NCI-H2107 (cell line): ENCODE data around the gene SFT2D3.

Experiments
- DNase-seq: peaks from one replicate; lab custom pipeline; 2025; lab: John Stamatoyannopoulos, UW

The SFT2D3 gene

GRCh38 chr2:127681976-127682857, 19.1 kb upstream of the SFT2D3 start:
- DNase-seq = no peak

GRCh38 chr2:127683056-127683455, 18.2 kb upstream of the SFT2D3 start:
- DNase-seq = no peak

- no peak for DNase-seq
These were observed 17.5 kb upstream of the SFT2D3 start for GRCh38 chr2:127683757-127684156.

- no peak for DNase-seq
These were observed 15.8 kb upstream of the SFT2D3 start for GRCh38 chr2:127685410-127686080.

- no peak for DNase-seq
These were observed 12.9 kb upstream of the SFT2D3 start for GRCh38 chr2:127688405-127688804.

GRCh38 chr2:127690696-127691095, 10.6 kb upstream of the SFT2D3 start:
- DNase-seq = no peak

GRCh38 chr2:127694986-127695385, 6.3 kb upstream of the SFT2D3 start:
- no peak for DNase-seq

- no peak for DNase-seq
These were observed 5.5 kb upstream of the SFT2D3 start for GRCh38 chr2:127695491-127696472.

GRCh38 chr2:127697482-127698180, 3.7 kb upstream of the SFT2D3 start:
- no peak for DNase-seq

- no peak for DNase-seq
These were observed 2.5 kb upstream of the SFT2D3 start for GRCh38 chr2:127698553-127699355.

GRCh38 chr2:127700527-127701192, 637 bp upstream of the SFT2D3 start:
- DNase-seq = no peak

- peak; percentile 48 for DNase-seq
These were observed 526 bp downstream of the SFT2D3 start for GRCh38 chr2:127701651-127702394.

- DNase-seq = no peak
These were observed 1.2 kb downstream of the SFT2D3 start for GRCh38 chr2:127702395-127703009.

GRCh38 chr2:127703282-127703681, 2.0 kb downstream of the SFT2D3 start:
- no peak for DNase-seq

GRCh38 chr2:127704641-127705390, 3.5 kb downstream of the SFT2D3 start:
- DNase-seq = no peak

- DNase-seq = no peak
These were observed 4.2 kb downstream of the SFT2D3 start for GRCh38 chr2:127705391-127706065.

- DNase-seq = no peak
These were observed 5.1 kb downstream of the SFT2D3 start for GRCh38 chr2:127706215-127706990.
